Measurements from ENCODE around the gene ZNF835.

DNA sequence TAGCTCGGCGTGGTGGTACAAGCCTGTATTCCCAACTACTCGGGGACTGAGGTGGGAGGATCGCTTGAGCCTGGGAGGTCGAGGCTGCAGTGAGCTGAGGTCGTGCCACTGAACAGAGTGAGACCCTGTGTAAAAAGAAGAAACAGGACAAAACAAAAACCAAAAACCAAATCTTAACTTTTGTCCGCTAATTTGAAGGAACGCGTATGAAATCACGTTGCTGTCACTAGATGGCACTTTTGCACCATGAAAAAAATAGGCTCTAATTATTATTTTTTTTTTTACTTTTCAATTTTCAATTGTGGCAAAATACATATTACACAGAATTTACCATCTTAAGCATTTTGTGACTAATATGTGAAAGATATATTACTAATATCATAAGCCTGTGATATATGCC, 17.6 kb upstream of the ZNF835 start:
- no peak for TF ChIP-seq EP300 (IDR thresholded peaks at IDR 0.05; ENCODE audit: borderline replicate concordance in 1 of 2, low read depth in 1 of 2, low read length in 1 of 2)
- TF ChIP-seq, protein P1, sequence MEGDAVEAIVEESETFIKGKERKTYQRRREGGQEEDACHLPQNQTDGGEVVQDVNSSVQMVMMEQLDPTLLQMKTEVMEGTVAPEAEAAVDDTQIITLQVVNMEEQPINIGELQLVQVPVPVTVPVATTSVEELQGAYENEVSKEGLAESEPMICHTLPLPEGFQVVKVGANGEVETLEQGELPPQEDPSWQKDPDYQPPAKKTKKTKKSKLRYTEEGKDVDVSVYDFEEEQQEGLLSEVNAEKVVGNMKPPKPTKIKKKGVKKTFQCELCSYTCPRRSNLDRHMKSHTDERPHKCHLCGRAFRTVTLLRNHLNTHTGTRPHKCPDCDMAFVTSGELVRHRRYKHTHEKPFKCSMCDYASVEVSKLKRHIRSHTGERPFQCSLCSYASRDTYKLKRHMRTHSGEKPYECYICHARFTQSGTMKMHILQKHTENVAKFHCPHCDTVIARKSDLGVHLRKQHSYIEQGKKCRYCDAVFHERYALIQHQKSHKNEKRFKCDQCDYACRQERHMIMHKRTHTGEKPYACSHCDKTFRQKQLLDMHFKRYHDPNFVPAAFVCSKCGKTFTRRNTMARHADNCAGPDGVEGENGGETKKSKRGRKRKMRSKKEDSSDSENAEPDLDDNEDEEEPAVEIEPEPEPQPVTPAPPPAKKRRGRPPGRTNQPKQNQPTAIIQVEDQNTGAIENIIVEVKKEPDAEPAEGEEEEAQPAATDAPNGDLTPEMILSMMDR (IDR thresholded peaks at IDR 0.05): no peak
- TF ChIP-seq POLR2AphosphoS5 (IDR thresholded peaks at IDR 0.05; ENCODE audit: low read depth, low read length): no peak
- no peak for TF ChIP-seq TAF1 (IDR thresholded peaks at IDR 0.05; ENCODE audit: borderline replicate concordance, low read depth, low read length)
- no peak for TF ChIP-seq FOSL2 (IDR thresholded peaks at IDR 0.05; ENCODE audit: borderline replicate concordance, low read depth)

Measured in SK-N-SH (cell line).